Smooth muscle cell of the umbilical artery (primary cell): Measurements from ENCODE around the gene HTR1B. TPM values are rescaled to one million over a fixed set of nuclear protein-coding genes. Genes with fewer than 3 reads are reported as not detected.

Source experiments
- total RNA-seq: library from RNA; depleted of rRNA; stranded (reverse); fragments of >200 nt; gene quantifications from 2 replicates; pipeline ENCODE4 v1.2.3, GENCODE V29; 2014

Gene HTR1B, protein sequence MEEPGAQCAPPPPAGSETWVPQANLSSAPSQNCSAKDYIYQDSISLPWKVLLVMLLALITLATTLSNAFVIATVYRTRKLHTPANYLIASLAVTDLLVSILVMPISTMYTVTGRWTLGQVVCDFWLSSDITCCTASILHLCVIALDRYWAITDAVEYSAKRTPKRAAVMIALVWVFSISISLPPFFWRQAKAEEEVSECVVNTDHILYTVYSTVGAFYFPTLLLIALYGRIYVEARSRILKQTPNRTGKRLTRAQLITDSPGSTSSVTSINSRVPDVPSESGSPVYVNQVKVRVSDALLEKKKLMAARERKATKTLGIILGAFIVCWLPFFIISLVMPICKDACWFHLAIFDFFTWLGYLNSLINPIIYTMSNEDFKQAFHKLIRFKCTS
- under 0.01 and 2.7 TPM in 2 replicates for total RNA-seq

DNA sequence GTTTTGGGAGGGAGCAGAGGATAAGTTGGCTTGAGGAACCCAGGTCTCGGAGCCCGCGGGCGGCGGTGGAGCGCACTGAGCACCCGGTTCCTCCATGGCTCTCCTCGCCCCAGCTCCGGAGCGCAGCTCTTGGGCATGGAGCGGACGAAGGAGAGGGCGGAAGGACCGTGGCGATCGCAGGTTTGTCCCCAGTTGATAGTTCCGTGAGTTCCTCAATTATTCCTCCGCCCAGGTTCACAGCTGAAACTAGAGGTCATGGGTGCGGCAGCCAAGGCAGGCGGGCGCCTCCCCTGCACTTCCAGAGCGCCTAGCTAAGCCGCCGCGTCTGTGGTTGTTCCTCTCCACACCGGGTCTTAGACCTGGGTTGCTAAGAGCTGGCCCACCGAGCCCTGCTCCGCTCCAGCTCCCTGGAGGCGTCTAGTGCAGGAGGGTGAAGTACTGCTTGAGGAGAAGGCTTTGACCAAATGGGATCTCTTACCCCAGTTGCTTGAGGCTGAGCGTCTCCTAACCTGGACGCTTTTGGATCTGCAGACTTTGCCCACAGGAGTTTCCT lies at the start of gene HTR1B:
TSS of gene HTR1B (minus strand) at position 184 of the 553 bp plus-strand sequence. CDS start at position 96, 88 bp downstream.

Other genes starting within 250 kb of the HTR1B start
- gene MEI4, start 189.5 kb upstream of the HTR1B start, total RNA-seq: not detected in 2 replicates